Measurements from ENCODE around the gene SOX8. TPM values are rescaled to one million over a fixed set of nuclear protein-coding genes. Genes with fewer than 3 reads are reported as not detected.

Gene SOX8
- polyA plus RNA-seq, 1 experiment, result not detected

GRCh38 chr16:964356-965035 lies 17.1 kb upstream of the SOX8 start:
- no peak overlapping the region for H3K4me3 ChIP-seq (ENCODE audit: low read depth, low read length)
- DNase-seq (ENCODE audit: low read depth, low spot score), result no peak
- POLR2A ChIA-PET, result interaction anchor here (0.7 kb wide), 1 partner anchor 104 kb away, joined by 3 read pairs; no protein-coding TSS in a partner anchor
- H3K9me3 ChIP-seq (ENCODE audit: control insufficient read depth, insufficient read depth, low read length), result peaks cover 47% of the 10 kb centered on the region
- CTCF ChIA-PET, result interaction anchor here (0.6 to 1.1 kb wide), 2 partner anchors 90 to 92 kb away, joined by 3 to 5 read pairs; no protein-coding TSS in a partner anchor
- no peak for TF ChIP-seq CTCF (IDR thresholded peaks at IDR 0.05; ENCODE audit: low read depth, low read length)
- H3K27me3 ChIP-seq (ENCODE audit: control insufficient read depth, insufficient read depth, low read length), result no peaks in the 10 kb centered on the region
- H3K27ac ChIP-seq (ENCODE audit: low read depth, low read length), result no peak overlapping the region

GRCh38 chr16:965036-965395 lies 16.6 kb upstream of the SOX8 start:
- Histone ChIP-seq H3K27ac (ENCODE audit: low read depth, low read length) (no peak overlapping the region), H3K4me3 (ENCODE audit: low read depth, low read length) (no peak overlapping the region), H3K9me3 (ENCODE audit: control insufficient read depth, insufficient read depth, low read length) (peaks cover 48% of the 10 kb centered on the region), H3K27me3 (ENCODE audit: control insufficient read depth, insufficient read depth, low read length) (no peaks in the 10 kb centered on the region)
- no peak for TF ChIP-seq CTCF (IDR thresholded peaks at IDR 0.05; ENCODE audit: low read depth, low read length)
- no peak for DNase-seq (ENCODE audit: low read depth, low spot score)
- ChIA-PET POLR2A (no interaction called here), CTCF (interaction anchor here (1.1 kb wide), 1 partner anchor 91 kb away, joined by 5 read pairs; no protein-coding TSS in a partner anchor)

GRCh38 chr16:965487-965886 lies 16.1 kb upstream of the SOX8 start:
- ChIA-PET POLR2A (no interaction called here), CTCF (no interaction called here)
- Histone ChIP-seq H3K27ac (ENCODE audit: low read depth, low read length) (no peak overlapping the region), H3K9me3 (ENCODE audit: control insufficient read depth, insufficient read depth, low read length) (peaks cover 48% of the 10 kb centered on the region), H3K27me3 (ENCODE audit: control insufficient read depth, insufficient read depth, low read length) (no peaks in the 10 kb centered on the region), H3K4me3 (ENCODE audit: low read depth, low read length) (no peak overlapping the region)
- no peak for DNase-seq (ENCODE audit: low read depth, low spot score)
- TF ChIP-seq CTCF (IDR thresholded peaks at IDR 0.05; ENCODE audit: low read depth, low read length), result no peak

- no peak for TF ChIP-seq CTCF (IDR thresholded peaks at IDR 0.05; ENCODE audit: low read depth, low read length)
- Histone ChIP-seq H3K27ac (ENCODE audit: low read depth, low read length) (no peak overlapping the region), H3K9me3 (ENCODE audit: control insufficient read depth, insufficient read depth, low read length) (peaks cover 49% of the 10 kb centered on the region), H3K4me3 (ENCODE audit: low read depth, low read length) (no peak overlapping the region), H3K27me3 (ENCODE audit: control insufficient read depth, insufficient read depth, low read length) (no peaks in the 10 kb centered on the region)
- no peak for DNase-seq (ENCODE audit: low read depth, low spot score)
- POLR2A ChIA-PET, result no interaction called here
- CTCF ChIA-PET, result no interaction called here
Measured at GRCh38 chr16:966035-966434, 15.5 kb upstream of the SOX8 start.

GRCh38 chr16:966505-966904 lies 15.1 kb upstream of the SOX8 start:
- CTCF ChIA-PET, result no interaction called here
- no peak for DNase-seq (ENCODE audit: low read depth, low spot score)
- peaks cover 53% of the 10 kb centered on the region for H3K9me3 ChIP-seq (ENCODE audit: control insufficient read depth, insufficient read depth, low read length)
- H3K27me3 ChIP-seq (ENCODE audit: control insufficient read depth, insufficient read depth, low read length), result peaks cover 3% of the 10 kb centered on the region
- no peak overlapping the region for H3K4me3 ChIP-seq (ENCODE audit: low read depth, low read length)
- POLR2A ChIA-PET, result no interaction called here
- no peak overlapping the region for H3K27ac ChIP-seq (ENCODE audit: low read depth, low read length)
- TF ChIP-seq CTCF (IDR thresholded peaks at IDR 0.05; ENCODE audit: low read depth, low read length), result no peak
